GM19023 (cell line): ENCODE data around the gene ITSN1.

Source experiments
- ATAC-seq: cut with Tn5 transposase; IDR thresholded peaks from one replicate; pipeline ENCODE4 v1.9.1; 2021; ENCODE audit warnings: mild to moderate bottlenecking, moderate library complexity; ENCODE audit not compliant: unreplicated experiment

ITSN1 gene

DNA sequence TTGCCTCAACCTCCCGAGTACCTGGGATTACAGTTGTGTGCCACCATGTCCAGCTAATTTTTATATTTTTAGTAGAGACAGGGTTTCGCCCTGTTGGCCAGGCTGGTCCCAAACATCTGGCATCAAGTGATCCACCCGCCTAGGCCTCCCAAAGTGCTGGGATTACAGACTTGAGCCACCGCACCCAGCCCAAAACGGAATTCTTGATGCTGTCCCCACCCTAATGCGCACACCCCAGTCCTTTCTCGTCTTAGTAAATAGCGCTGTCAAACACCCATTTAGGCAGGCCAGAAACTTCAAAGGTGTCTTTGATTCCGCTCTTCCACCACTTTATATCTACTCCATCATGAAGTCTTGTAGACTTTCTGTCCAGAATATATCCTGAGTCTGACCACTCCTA lies 35.1 kb downstream of the ITSN1 start:
- no peak for ATAC-seq

DNA sequence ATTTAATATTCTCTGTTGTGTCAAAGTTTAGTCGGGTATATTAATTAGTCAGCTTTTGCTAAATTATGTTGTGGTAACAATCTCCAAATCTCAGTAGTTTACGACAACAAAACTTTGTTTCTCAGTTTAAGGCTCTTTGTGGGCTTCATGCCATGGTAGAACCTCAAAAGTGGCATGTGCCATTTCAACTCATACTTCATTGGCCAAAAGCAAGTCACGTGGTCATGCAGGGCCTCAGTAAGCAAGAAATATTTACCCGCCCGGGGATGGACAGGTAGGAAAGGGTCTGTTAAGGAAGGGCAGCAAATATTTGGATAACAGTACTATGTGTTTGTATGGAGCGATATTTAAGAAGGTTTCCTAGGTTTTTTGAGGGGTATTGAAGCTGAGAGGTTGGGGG lies 38.6 kb downstream of the ITSN1 start:
- no peak for ATAC-seq

DNA sequence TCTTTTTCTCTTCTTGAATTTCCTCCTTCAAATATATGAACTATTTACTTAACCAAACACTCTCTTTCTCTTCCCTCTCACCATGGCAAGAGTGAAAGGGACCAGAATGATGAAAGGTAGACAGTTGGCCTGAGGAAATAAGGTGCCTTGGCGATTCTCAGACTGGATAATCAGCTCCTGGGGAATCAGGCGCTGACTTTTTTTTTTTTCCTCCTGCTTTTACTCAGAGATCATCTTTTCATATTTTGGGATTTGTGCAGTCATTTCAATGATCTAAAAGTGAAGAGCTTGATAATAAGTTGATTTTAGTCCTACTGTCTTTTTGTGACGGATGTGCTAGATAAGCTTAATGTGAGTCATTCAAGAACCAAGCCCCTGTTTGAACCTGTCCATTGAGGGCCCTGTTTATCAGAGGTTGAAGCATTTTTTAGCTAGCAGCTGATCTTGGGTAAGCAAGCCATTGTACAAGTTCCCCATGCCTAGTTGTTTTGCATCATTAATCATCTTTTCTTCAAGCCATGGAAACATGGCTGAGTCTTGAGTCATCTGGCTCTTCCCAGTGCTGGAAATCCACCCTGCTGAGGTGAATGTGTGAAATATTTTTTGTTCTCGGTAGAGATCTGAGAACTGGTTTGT lies 40.8 kb downstream of the ITSN1 start:
- ATAC-seq: no peak

DNA sequence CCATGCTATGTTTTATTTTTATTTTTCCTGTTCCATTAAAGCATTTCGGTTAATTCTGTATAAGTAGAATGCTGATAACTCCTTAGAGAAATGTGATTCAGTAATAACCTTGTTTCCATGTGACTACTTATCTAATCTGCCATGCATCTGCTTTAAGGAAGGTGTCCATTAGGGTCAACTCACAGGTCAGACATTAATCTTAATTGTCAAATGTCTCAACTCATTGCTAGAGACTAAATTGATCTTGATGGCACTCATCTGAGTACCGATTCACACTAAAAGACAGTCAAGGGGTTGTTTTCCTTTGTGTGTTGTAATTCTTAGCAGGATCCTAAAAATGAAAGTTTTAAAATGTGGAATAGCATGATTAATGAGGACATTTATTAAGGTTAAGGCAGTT lies 41.8 kb downstream of the ITSN1 start:
- ATAC-seq: no peak

DNA sequence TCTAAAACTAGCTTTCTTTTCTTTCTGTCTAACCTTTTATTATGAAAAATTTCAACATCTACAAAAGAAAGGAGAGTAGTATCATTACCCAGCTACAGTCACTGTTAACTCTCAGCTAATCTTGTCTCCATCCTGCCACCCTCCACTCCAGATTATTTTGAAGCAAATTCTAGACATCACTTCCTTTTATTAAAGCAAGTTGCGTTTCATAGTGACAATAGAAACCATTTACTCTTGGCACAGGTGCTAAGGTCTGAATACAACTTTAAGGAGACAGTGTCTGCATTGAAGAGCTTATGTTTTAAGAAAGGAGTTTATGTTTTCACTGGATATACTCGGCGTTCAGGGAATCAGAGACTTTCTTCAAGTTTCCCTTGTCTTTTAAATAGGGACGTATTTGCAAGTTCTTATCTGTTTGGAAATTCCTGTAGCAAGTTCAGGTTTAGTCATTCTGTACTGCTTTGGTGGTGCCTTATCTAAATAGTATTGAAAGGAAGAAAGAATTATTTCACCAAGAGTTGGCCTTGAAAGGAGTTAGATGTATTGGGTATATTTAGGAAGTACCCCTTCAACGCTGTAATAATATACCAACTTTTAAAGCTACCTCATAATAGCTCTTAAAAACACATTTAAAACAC lies 42.7 kb downstream of the ITSN1 start:
- no peak for ATAC-seq

DNA sequence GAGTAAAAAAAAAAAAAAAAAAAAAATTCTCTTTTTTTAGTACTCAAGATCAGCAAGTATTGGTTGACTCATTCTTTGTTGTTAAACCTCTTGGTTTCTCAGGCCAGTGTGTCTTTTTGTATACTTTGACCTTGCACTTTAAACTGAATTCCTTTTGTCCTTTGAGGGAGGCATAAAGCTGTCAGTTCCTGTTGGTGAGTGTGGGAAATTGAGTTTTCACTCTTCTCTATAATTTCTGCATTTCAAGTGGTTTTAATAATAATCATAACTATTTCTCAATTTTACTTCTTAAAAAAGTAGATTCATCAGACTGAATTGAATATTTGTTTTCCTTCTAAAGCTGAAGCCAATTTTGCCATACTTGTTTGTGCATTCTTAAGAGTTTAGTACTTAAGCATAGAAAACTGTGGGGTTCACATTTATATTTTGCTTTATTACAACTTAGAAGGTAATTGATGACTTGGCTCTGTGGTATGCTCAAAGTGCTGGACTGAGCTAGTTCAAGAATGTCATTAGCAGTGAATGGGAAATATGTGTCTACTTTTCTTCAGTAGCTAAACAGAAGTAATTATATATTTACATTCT lies 43.4 kb downstream of the ITSN1 start:
- ATAC-seq: no peak

DNA sequence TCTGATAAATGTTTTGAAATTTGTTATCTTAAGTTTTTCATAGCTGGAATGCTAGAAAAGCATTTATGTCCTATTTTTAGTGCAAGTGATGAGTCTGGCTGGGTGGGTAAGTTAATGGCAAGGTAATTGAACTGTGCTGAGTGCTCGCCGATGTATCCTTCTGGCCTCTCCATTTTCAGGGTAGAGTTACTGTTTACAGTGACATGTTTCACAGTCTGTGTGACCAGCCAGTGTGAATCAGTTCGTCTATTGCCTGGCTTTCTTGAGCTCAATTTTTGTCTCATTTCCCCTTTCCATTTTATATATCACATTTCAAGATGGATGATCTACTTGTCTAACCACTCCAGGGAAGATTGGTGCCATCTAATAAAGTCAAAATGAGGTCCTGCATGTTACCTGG lies 44.1 kb downstream of the ITSN1 start:
- ATAC-seq: no peak

DNA sequence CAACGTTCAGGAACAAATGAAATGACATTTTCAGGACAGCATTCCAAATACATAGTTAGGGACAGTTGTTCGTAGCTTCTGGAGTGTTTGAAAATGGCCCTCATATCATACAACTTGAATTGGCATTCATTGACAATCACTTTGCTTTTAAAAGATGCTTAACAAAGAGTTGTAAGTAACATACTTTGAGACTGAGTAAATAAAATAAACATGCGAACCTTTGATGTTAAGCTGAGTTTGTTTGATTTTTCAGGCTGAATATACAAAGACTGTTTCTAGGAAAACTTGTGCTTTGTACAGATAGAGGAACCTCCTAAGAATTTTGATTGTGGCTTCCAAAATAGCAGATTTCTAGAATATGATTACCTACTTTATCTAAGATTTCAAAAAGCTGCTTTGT lies 45.3 kb downstream of the ITSN1 start:
- no peak for ATAC-seq

DNA sequence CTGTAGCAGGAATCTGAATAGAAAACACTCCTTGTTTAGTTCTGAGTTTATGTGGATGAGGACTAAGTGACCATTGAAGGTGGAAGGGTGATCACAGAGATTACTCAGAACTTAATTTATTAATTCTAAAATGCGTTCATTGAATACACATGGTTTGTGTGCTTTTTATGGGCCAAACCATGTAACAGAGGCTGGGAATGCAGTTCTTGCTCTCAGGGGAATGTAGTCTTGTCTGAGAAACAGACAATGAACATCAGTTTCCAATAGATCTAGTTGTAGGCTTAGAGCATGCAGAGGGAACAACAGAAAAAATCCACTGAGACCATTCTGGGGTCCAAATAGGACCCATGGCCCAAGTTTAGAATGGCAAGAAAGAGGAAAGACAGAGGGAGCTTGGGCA lies 46.1 kb downstream of the ITSN1 start:
- ATAC-seq: no peak

DNA sequence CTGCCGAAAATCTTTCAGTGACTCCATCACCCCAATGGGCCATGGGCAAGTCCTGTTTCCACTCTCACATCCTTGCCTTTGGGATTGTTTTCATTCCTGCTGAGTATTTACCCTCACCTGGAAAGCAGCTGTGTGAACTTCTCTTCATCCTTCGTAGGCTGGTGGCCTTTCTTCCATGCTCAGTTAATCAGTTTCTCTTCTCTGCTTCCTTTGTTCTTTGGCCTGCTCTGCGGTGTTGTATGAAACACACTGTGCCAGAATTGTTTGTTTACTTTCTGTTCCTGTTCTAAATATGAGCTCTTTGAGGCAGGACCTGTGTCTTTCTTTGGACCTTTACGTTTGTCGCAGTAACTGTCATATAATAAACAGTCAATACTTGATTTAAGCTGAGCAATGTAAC lies 48.6 kb downstream of the ITSN1 start:
- no peak for ATAC-seq

DNA sequence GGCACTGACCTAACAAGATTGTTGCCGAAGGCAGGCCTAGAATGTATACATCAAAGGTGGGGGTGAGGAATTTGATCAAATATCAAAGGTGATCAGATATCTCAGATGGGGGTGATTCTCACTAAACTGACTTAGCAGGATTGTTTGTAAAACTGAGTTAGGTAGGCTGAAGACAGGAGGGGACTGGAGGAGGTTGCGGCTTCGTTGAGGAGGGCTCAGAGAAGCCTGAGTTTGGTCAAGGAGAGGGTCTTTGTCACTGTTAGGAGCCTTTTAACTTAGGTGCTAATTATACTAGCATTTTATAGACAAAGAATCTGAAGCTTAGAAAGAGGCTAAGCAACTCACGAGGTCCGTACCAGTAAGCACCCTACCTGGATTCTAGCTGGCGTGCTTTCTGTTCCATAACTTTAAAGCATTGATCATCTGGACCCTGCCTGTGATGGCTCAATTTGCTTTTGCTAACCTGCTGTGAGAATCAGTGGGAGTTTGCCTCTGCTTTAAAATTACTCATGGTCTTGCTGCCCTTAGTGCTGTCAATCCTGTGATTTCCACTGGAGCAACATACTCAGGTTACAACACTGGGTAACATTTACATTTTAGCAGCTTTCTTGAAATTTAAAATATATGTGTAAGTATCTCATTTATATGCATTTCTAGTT lies 49.8 kb downstream of the ITSN1 start:
- ATAC-seq: no peak

DNA sequence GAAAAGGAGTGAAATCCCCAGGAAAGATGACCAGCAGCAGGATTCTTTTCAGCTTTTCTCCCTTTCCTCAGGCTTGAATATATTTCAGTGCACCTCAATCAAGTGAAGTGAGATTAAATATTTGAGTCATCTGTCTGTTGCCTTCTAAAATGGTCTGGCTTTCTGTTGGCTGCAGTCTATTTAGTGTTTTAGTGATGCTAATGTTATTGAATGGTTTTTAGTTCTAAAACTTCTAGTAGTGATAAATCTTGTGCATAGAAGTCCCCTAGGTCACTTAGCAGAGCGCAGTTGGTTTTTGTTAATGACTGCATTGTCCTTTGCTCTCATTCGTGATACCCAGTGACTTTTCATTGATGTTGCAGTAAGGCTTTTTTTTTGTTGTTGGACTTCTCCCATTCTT lies 53.5 kb downstream of the ITSN1 start:
- ATAC-seq: no peak

DNA sequence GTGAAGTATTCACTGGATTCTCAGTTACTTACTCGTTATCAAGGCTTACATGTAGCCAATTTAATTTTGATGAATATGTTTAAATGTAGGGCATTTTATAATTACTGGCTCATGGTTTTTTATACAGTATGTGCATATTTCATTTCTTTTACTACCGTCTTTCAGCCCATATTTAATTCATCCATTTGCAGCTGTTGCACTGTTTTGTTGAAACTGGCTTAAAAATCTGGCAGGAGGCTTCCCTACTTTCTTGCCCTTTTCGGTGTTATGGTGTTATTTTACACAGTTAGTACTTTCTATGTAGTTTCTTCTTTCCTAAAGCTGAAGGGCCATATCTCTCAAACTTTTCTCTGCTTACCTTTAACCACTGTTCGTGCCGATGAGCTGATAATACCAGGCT lies 54.2 kb downstream of the ITSN1 start:
- no peak for ATAC-seq

DNA sequence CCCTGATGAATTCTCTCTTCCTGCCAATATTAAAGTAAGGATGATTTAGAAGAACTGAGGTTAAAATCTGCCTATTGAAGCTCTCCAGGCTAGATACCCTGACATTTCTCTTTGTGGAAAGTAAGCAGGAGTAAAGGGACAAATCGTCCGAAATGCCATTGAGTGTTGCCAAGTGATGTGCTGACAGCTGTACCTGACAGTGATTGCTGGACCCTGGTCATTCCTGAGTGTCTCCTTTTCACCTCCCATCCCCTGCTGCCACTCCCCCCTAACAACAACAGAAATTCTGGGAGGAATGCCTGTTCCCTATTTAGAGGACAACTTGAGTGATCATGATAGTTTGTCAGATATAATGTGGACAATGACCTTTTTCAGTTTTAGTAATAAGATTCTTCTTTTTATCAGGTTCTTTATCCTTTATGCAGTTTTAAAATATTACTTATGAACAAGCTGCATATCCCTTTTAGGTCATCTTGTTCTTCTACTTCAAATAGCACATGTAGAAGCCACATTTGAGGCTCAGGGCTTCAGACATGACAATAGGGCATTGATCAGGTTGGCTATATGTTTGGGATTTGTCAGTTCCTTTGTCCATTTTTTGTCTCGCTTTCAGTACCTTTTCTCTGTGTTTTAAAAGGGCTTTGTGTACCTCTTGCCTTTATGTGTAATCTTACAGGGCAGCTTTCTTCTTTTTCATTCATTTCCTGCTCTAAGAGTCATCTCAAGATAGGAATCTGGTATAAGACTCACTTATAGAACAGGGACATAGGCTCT lies 56.0 kb downstream of the ITSN1 start:
- ATAC-seq: no peak

DNA sequence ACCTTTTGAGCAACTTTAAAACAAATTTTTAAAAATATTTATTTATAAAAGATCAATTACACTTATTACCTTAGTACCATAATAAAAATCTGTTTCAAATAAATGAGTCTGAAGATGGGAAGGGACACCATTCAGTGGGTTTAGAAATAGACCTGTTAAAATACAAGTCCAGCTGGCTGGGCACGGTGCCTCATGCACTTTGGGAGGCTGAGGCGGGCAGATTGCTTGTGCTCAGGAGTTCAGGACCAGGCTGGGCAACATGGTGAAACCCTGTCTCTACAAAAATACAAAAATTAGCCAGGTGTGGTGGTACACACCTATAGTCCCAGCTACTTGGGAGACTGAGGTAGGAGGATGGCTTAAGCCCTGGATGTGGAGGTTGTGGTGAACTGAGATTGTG lies 57.0 kb downstream of the ITSN1 start:
- no peak for ATAC-seq

DNA sequence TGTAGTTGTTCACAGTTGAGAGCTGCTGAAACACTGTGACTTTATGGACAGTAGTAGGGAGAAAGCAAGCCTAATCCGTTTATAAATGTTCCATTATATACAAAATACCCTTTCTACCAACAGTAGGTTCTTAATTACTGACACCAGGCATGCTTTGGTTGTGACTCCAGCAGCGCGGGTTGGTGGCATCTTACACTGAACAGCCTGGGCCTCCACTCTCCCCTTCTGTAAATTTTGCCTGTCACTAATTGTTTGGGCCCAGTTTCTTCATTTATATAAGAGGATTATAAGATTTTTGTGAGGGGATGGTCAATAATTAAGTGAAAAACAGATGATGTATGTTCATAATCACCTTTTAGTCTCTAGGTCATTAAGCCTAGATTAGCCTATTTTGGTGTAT lies 58.2 kb downstream of the ITSN1 start:
- no peak for ATAC-seq

DNA sequence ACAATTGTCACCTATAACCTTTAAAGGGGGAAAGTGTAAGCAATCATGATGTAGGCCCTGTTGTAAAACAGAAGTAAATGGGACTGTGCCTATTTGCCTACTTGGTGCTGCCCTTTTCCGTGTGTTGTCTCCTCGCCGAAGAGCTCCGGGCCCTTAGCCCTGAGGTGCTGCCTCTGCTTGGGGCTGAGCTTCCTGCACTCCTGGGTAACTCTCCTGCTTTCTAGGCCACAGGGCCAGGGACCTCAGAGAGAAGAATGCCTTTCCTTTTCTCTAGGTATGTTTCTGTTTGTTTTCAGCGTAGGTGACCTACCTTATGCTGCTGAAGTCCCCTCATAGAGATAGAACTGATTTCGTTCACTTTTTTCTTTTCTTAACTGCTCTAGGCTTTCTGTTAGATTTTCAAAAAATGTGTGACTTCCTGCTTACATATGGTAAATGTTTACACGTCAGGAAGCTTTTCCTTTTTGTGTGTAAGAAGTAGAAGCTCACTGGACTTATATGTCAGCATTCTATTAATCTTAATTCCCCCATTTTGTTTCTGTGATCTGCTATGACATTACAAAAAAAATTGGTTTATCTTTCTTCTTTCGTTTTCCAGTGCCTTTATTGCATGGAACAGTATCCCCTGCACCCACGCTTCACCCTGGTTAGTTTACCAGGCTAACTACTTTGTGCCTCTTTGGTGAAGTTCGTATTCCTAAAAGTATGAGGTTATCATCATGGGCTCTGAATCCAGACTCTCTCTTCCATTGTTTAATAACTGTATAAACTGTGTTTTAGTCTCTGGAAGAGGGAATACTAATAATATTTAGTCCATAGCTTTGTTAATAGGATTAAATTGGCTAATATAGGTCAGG lies 61.7 kb downstream of the ITSN1 start:
- no peak for ATAC-seq

DNA sequence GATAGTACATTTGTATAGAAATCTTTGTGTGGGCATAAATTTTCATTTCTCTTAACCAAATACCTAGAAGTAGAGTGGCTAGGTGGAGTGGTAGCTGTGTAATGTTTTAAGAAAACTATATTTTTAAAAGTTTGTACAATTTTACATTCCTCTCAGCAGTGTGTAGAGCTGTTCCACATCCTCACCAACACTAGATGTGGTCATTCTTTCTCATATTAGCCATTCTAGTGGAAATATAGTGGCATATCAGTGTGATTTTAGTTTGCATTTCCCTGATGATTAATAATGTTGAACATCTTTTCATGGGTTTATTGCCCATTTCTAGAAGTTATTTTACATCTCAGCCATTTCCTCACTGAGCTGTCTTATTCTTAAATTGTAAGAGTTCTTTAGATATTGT lies 65.5 kb downstream of the ITSN1 start:
- ATAC-seq: no peak

DNA sequence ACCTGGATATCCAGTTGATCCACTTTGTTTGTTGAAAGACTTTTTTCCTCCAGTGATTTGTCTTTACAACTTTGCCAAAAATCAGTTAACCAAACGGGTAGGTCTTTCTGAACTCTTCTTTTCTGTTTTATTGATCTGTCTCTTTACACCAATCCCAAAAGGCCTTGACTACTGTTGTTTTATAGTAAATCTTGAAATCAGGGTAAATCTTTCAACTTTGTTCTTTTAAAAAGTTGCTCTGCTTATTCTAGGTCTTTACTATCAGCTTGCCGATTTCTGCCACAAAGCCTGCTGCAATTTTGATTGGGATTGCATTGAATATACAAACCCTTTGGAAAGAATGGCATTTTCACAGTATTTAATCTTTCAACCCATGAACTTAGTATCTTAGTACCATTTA lies 66.6 kb downstream of the ITSN1 start:
- ATAC-seq: no peak

DNA sequence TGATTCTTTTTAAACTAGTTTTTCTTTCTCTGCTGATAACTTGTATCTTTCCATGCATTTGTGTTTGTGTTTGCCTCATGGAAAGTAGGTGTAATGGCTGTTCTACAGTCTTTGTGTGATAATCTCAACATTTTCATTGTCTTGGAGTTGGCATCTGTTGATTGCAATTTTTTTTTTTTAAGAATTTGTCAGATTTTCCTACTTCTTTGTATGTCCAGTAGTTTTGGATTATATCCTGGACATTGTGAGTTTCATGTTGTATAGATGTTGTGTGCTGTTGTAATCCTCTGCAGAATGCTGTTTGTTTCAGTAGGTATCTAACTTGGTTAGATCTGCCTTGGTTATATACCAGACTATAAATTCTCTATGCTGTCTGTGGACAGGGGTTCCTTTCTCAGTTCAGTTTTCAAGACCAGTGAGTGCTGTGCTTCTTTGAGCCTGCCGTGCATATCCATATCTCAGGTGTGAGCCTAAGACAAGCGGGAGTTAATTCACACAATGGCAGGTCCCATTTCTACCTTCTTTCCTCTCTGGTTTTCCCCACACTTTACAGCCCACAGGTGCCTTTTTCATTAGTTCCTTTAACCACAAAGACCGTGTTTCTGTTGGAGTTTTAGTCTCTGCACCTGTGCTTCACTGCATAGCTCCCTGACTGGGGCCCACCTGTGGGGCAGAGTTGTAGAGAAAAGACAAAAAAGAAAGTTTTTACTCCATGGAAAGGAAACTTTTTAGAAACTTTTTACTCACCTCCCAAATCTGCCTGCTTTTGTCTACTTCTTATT lies 69.9 kb downstream of the ITSN1 start:
- no peak for ATAC-seq
